Lower leg skin (tissue), 3 donors: ENCODE data around the gene GPSM3.

Experiments used
- POLR2A ChIP-seq, 2 donors: fragments of 450-650 bp; IDR thresholded peaks; one replicate each; pipeline ENCODE4 v1.6.1; 2016 to 2017; ENCODE audit warnings: antibody characterized with exemption in 2 of 2, mild to moderate bottlenecking in 1 of 2, moderate library complexity in 1 of 2
- TF ChIP-seq, protein P1 (sequence below), 3 donors: fragments of 450-650 bp; IDR thresholded peaks; one replicate each; pipeline ENCODE4 v1.5.1; 2016; ENCODE audit warnings: antibody characterized with exemption in 3 of 3, mild to moderate bottlenecking in 3 of 3, moderate library complexity in 2 of 3

DNA sequence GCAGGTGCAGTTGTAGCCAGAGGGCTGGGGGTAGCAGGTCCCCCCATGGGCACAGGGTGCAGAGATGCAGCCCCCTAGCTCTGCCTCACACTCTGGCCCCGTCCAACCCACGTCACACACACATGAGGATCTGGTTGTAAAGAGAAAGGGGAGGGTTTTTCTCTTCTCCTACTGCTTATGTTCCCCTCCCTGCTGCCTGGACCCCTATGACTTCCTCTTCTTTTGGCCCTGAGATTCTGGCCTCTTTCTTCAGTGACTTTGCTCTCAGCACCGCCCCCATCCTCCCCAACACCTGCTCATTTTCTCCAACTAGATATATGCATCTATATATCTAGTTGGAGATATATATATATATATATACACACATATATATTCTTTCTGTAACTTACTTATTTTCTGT lies 21.7 kb upstream of the GPSM3 start:
- TF ChIP-seq, protein P1, sequence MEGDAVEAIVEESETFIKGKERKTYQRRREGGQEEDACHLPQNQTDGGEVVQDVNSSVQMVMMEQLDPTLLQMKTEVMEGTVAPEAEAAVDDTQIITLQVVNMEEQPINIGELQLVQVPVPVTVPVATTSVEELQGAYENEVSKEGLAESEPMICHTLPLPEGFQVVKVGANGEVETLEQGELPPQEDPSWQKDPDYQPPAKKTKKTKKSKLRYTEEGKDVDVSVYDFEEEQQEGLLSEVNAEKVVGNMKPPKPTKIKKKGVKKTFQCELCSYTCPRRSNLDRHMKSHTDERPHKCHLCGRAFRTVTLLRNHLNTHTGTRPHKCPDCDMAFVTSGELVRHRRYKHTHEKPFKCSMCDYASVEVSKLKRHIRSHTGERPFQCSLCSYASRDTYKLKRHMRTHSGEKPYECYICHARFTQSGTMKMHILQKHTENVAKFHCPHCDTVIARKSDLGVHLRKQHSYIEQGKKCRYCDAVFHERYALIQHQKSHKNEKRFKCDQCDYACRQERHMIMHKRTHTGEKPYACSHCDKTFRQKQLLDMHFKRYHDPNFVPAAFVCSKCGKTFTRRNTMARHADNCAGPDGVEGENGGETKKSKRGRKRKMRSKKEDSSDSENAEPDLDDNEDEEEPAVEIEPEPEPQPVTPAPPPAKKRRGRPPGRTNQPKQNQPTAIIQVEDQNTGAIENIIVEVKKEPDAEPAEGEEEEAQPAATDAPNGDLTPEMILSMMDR (IDR thresholded peaks at IDR 0.05), result no peak
- TF ChIP-seq POLR2A (IDR thresholded peaks at IDR 0.05), result no peak
